Right ventricle myocardium superior (tissue), 1 donor: ENCODE data around the gene TSGA10IP. TPM values are rescaled to one million over a fixed set of nuclear protein-coding genes. Genes with fewer than 3 reads are reported as not detected.

Source experiments
- ATAC-seq: fragments of 200-7000 bp; cut with Tn5 transposase; one replicate; pipeline ENCODE4 v1.9.1; 2020; ENCODE audit warnings: mild to moderate bottlenecking; ENCODE audit not compliant: poor library complexity
- DNase-seq: peaks from one replicate; pipeline ENCODE4 v3.0.0-alpha.2; 2020
- intact Hi-C: fragments of 100-400 bp; cut with DNase I; formaldehyde crosslinking; loops from one replicate; pipeline ENCODE4 v1.11.2; 2022
- total RNA-seq: library from RNA; stranded (reverse); fragmentation: NEBNext Ultra II Directional; extraction: Animal tissue kit (Norgen Biotek cat#: 25700); gene quantifications from one replicate; pipeline ENCODE4 v1.2.1, GENCODE V29; 2021
- donor health status: DM: no; HTN: yes; CAD: no; lungs with severe emphysema.

Gene TSGA10IP
- total RNA-seq, 1 donor from 2014 or later: not detected

- DNase-seq: no peak
- no peak for ATAC-seq
- intact Hi-C loops: no loop called here
These were observed 20.9 kb downstream of the TSGA10IP start for GRCh38 chr11:65965986-65966762.

- no peak for ATAC-seq
- no peak for DNase-seq
- intact Hi-C loops: no loop called here
These were observed 22.2 kb downstream of the TSGA10IP start for GRCh38 chr11:65967329-65967934.

- ATAC-seq: peak; percentile 16
- intact Hi-C loops: no loop called here
- no peak for DNase-seq
These were observed 23.6 kb downstream of the TSGA10IP start for GRCh38 chr11:65968600-65969482.

- intact Hi-C loops: no loop called here
- DNase-seq (no peak), ATAC-seq (no peak)
These were observed 26.8 kb downstream of the TSGA10IP start for GRCh38 chr11:65972116-65972515.

- DNase-seq (no peak), ATAC-seq (no peak)
- intact Hi-C loops: no loop called here
These were observed 28.3 kb downstream of the TSGA10IP start for GRCh38 chr11:65973439-65974110.

- ATAC-seq: no peak
- intact Hi-C loops: no loop called here
- no peak for DNase-seq
These were observed 30.5 kb downstream of the TSGA10IP start for GRCh38 chr11:65975771-65976170.

GRCh38 chr11:65976216-65977176, 31.2 kb downstream of the TSGA10IP start:
- intact Hi-C loops: no loop called here
- ATAC-seq: no peak
- DNase-seq: no peak

- ATAC-seq: no peak
- intact Hi-C loops: no loop called here
These were observed 32.5 kb downstream of the TSGA10IP start for GRCh38 chr11:65977621-65978390.

GRCh38 chr11:65978391-65979238, 33.3 kb downstream of the TSGA10IP start:
- intact Hi-C loops: no loop called here
- DNase-seq (no peak), ATAC-seq (no peak)

More at GRCh38 chr11:65977621-65978390, 32.5 kb downstream of the TSGA10IP start:
- DNase-seq: no peak

GRCh38 chr11:65979261-65979759, 34.0 kb downstream of the TSGA10IP start:
- intact Hi-C loops: no loop called here
- ATAC-seq: no peak
- no peak for DNase-seq

GRCh38 chr11:65981101-65981740, 35.9 kb downstream of the TSGA10IP start:
- peak; percentile 4 for ATAC-seq
- DNase-seq: no peak
- intact Hi-C loops: no loop called here

- DNase-seq: no peak
- intact Hi-C loops: no loop called here
- no peak for ATAC-seq
These were observed 36.9 kb downstream of the TSGA10IP start for GRCh38 chr11:65981972-65982823.

GRCh38 chr11:65982824-65983588, 37.7 kb downstream of the TSGA10IP start:
- ATAC-seq: no peak
- DNase-seq: no peak
- intact Hi-C loops: no loop called here

GRCh38 chr11:65983589-65983987, 38.3 kb downstream of the TSGA10IP start:
- intact Hi-C loops: no loop called here
- ATAC-seq: no peak
- no peak for DNase-seq
